NCI-H187 treated with DMSO at 0.1 percent for 48 hours (cell line): ENCODE results near the gene CGB5.

Source experiments
- DNase-seq: peaks from one replicate; lab custom pipeline; 2025; lab: John Stamatoyannopoulos, UW

CGB5 gene

DNA sequence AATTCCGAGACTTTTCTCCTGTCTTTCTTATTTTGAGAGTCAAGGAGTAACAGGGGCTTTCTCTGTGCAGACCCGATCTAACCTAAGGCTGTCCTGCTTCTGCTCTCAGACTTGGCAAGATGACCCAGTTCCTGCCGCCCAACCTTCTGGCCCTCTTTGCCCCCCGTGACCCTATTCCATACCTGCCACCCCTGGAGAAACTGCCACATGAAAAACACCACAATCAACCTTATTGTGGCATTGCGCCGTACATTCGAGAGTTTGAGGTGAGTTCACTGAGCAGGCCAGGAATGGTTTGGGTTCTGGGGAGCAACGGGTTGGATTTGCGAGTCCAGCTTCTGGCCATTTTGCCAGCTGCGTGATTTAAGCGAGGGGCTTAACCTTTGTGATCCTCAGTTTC lies 42.6 kb downstream of the CGB5 start:
- DNase-seq, result no peak

- no peak for DNase-seq
Measured at GRCh38 chr19:49091391-49092038, 47.9 kb downstream of the CGB5 start.

DNA sequence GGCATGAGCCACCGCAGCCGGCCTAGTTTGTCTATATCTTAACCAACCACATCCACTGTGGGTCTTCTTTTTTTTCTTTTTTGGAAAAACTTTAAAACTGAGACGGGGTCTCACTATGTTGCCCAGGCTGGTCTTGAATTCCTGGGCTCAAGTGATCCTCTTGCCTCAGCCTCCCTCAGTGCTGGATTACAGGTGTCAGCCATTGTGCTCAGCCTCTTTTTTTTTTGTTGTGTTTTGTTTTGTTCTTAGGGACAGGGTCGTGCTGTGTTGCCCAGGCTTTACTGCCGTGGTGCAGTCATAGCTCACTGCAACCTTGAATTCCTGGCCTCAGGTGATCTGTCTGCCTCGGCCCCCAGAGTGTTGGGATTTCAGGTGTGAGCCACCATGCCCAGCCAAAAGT lies 49.0 kb downstream of the CGB5 start:
- DNase-seq, result no peak
